Nephron progenitor cell (in vitro differentiated cells): ENCODE results near the gene TNFRSF11A.

Source experiments
- DNase-seq: peaks from one replicate; pipeline ENCODE4 v3.0.0; 2021
- H3K27ac Mint-ChIP-seq: 2 replicates; pipeline ENCODE4 v1.8.0; 2021; ENCODE audit warnings: mild to moderate bottlenecking, moderate library complexity, mixed read lengths
- H3K27me3 Mint-ChIP-seq: 2 replicates; pipeline ENCODE4 v1.8.0; 2021; ENCODE audit warnings: mild to moderate bottlenecking, low read depth, mixed read lengths; ENCODE audit not compliant: poor library complexity
- H3K36me3 Mint-ChIP-seq: 2 replicates; pipeline ENCODE4 v1.8.0; 2021; ENCODE audit warnings: low read depth, mixed read lengths
- H3K4me1 Mint-ChIP-seq: 2 replicates; pipeline ENCODE4 v1.8.0; 2021; ENCODE audit warnings: mixed read lengths
- H3K4me3 Mint-ChIP-seq: 2 replicates; pipeline ENCODE4 v1.8.0; 2021; ENCODE audit warnings: mild to moderate bottlenecking, moderate library complexity, mixed read lengths
- H3K9me3 Mint-ChIP-seq: 2 replicates; pipeline ENCODE4 v1.8.0; 2021; ENCODE audit warnings: mild to moderate bottlenecking, moderate library complexity, mixed read lengths
- TF ChIP-seq, protein P1 (sequence below): fragments of 200-600 bp; sonication (generic); IDR thresholded peaks from 2 replicates; pipeline ENCODE4 v1.5.0; 2021; ENCODE audit warnings: antibody characterized with exemption

Gene TNFRSF11A

DNA sequence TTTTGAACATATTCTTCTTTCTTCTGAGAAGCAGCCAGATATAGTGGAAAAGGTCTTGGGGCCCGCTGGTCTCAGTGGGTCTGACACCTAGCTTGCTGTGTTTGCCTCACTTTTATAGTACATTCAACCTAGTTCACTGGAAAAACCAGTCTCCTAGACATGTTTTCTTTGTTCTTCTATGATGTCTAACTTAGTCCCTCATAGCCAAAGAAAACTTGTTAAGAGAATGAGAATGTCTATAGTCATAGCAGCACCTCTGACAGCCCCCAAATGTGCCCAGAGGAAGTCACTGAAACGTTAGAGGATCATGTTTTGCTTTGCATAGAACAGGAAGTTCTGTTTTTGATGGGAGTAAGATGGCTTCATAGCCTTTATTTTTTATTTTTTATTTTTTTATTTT lies 40.3 kb downstream of the TNFRSF11A start:
- peaks cover 10% of the 10 kb centered on the region for H3K4me1 Mint-ChIP-seq
- H3K9me3 Mint-ChIP-seq: no peaks in the 10 kb centered on the region
- H3K4me3 Mint-ChIP-seq: no peak overlapping the region
- DNase-seq: no peak
- TF ChIP-seq, protein P1, sequence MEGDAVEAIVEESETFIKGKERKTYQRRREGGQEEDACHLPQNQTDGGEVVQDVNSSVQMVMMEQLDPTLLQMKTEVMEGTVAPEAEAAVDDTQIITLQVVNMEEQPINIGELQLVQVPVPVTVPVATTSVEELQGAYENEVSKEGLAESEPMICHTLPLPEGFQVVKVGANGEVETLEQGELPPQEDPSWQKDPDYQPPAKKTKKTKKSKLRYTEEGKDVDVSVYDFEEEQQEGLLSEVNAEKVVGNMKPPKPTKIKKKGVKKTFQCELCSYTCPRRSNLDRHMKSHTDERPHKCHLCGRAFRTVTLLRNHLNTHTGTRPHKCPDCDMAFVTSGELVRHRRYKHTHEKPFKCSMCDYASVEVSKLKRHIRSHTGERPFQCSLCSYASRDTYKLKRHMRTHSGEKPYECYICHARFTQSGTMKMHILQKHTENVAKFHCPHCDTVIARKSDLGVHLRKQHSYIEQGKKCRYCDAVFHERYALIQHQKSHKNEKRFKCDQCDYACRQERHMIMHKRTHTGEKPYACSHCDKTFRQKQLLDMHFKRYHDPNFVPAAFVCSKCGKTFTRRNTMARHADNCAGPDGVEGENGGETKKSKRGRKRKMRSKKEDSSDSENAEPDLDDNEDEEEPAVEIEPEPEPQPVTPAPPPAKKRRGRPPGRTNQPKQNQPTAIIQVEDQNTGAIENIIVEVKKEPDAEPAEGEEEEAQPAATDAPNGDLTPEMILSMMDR: no peak
- no peaks in the 10 kb centered on the region for H3K36me3 Mint-ChIP-seq
- H3K27ac Mint-ChIP-seq: no peak overlapping the region
- no peaks in the 10 kb centered on the region for H3K27me3 Mint-ChIP-seq

DNA sequence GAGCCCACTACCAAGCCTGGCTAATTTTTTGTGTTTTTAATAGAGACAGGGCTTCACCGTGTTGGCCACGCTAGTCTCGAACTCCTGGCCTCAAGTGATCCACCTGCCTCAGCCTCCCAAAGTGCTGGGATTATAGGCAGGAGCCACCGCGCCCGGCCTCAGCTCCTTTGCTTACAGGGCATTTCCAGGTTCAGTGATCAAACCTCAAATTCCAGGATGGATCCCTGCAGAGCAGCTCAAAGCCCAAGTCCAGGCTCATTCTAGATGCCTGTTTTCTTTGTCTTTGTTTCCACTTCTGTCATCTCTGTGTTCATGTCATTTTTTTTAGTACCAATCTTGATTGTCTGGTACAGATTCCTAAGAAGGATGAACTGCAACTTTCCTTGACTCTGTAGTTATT lies 41.9 kb downstream of the TNFRSF11A start:
- Mint-ChIP-seq H3K4me3 (no peak overlapping the region), H3K27me3 (no peaks in the 10 kb centered on the region), H3K4me1 (peaks cover 26% of the 10 kb centered on the region), H3K36me3 (no peaks in the 10 kb centered on the region), H3K27ac (peak overlapping the region; percentile 28), H3K9me3 (no peaks in the 10 kb centered on the region)
- DNase-seq: no peak
- TF ChIP-seq, protein P1: no peak

DNA sequence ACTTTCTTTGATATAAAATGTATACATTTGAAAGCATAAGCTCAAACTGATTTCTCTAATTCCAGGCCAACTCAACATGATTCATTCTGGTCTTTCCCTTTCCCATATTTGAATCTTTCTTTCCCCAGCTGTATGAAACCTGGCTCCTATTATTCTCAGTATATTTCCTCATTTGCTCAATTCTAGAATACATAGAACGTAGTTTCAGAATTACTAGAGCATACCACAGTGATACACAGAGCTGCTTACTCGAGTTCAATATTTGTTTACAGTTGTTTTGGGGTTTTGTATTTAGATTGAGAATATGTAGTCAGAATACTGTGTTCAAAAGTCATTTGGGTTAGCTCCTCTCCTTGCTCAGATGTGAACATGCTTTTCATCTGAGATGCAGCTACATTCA lies 43.0 kb downstream of the TNFRSF11A start:
- TF ChIP-seq, protein P1: no peak
- DNase-seq: no peak
- Mint-ChIP-seq H3K36me3 (no peaks in the 10 kb centered on the region), H3K4me3 (no peak overlapping the region), H3K27me3 (no peaks in the 10 kb centered on the region), H3K27ac (no peak overlapping the region), H3K9me3 (no peaks in the 10 kb centered on the region), H3K4me1 (peaks cover 37% of the 10 kb centered on the region)

DNA sequence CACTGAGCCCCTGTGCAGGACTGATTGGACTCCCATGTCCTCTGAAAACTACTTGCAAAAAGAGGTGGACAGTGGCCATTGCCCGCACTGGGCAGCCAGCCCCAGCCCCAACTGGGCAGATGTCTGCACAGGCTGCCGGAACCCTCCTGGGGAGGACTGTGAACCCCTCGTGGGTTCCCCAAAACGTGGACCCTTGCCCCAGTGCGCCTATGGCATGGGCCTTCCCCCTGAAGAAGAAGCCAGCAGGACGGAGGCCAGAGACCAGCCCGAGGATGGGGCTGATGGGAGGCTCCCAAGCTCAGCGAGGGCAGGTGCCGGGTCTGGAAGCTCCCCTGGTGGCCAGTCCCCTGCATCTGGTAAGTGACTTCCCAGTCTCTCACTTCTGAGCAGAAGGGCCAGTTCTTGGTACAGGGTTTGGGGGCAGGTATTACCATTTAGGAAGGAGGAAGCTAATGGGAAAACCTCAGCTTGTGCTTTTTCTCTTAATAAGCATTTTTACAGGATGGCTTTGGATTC lies 44.1 kb downstream of the TNFRSF11A start:
- Mint-ChIP-seq H3K4me3 (no peak overlapping the region), H3K27ac (no peak overlapping the region), H3K36me3 (no peaks in the 10 kb centered on the region), H3K4me1 (peaks cover 44% of the 10 kb centered on the region), H3K9me3 (no peaks in the 10 kb centered on the region), H3K27me3 (no peaks in the 10 kb centered on the region)
- DNase-seq: no peak
- TF ChIP-seq, protein P1: no peak

DNA sequence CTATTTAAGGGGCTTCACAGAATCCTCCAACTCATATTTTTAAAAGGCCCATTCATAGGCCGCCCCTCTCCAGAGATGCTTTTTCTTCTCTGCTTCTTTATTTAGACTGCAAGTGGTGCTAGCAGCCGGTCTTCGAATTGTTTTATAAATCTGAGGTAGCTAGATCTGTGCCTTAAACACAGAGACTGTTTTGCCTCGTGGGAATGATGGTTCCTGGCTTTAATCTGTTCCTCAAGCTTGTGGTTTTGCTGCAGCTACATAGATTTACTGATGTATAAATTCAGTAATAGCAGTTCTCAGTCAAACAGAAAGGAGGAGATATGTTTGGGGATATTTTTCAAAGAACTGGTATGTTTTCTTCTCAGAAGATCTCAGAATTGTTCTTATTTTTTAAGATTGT lies 45.3 kb downstream of the TNFRSF11A start:
- no peak for DNase-seq
- no peaks in the 10 kb centered on the region for H3K27me3 Mint-ChIP-seq
- H3K9me3 Mint-ChIP-seq: no peaks in the 10 kb centered on the region
- H3K36me3 Mint-ChIP-seq: no peaks in the 10 kb centered on the region
- H3K4me1 Mint-ChIP-seq: peaks cover 44% of the 10 kb centered on the region
- peak overlapping the region; percentile 45 for H3K27ac Mint-ChIP-seq
- TF ChIP-seq, protein P1: no peak
- H3K4me3 Mint-ChIP-seq: no peak overlapping the region

DNA sequence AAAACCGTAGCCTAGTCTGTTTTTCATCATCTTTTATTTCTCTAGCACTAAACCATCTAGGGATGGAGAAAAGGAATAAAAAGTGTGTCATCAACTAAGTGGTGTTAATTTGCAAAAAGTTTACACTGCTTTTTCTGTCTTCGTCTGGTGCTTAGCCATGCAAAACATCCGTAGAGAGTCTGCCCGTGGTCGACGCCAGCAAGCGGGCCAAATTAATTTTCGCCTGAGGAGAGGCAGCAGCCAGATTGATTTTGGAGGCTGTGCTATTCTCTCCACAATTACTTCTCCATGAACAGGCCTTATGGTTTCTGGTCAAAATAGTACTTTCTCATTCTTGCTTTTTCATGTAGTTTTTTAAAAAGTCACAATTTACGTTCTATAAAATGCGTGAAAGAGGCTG lies 46.3 kb downstream of the TNFRSF11A start:
- Mint-ChIP-seq H3K27ac (peak overlapping the region; percentile 57), H3K27me3 (no peaks in the 10 kb centered on the region), H3K4me3 (no peak overlapping the region), H3K9me3 (no peaks in the 10 kb centered on the region), H3K4me1 (peaks cover 44% of the 10 kb centered on the region), H3K36me3 (no peaks in the 10 kb centered on the region)
- TF ChIP-seq, protein P1: no peak
- DNase-seq: no peak
